CD4-positive, alpha-beta T cell treated with Interleukin-15 for 4 hours (primary cell): ENCODE results near the gene HPDL.

Experiments
- DNase-seq: peaks from one replicate; pipeline ENCODE4 v3.0.0-alpha.2; 2020; ENCODE audit warnings: low spot score

The HPDL gene

GRCh38 chr1:45322486-45323040 lies 4.1 kb upstream of the HPDL start:
- no peak for DNase-seq

GRCh38 chr1:45325851-45326506 lies 716 bp upstream of the HPDL start:
- DNase-seq: no peak

GRCh38 chr1:45327644-45328515 lies 1.2 kb downstream of the HPDL start:
- DNase-seq: no peak

- DNase-seq: no peak
These were observed 2.0 kb downstream of the HPDL start for GRCh38 chr1:45328680-45329079.

GRCh38 chr1:45329445-45329844 lies 2.8 kb downstream of the HPDL start:
- DNase-seq: no peak

GRCh38 chr1:45331436-45332345 lies 5.0 kb downstream of the HPDL start:
- DNase-seq: no peak

- no peak for DNase-seq
These were observed 5.6 kb downstream of the HPDL start for GRCh38 chr1:45332346-45332720.

- no peak for DNase-seq
These were observed 7.9 kb downstream of the HPDL start for GRCh38 chr1:45334308-45335245.

- no peak for DNase-seq
These were observed 9.2 kb downstream of the HPDL start for GRCh38 chr1:45335855-45336324.

GRCh38 chr1:45337630-45338325 lies 11.1 kb downstream of the HPDL start:
- no peak for DNase-seq

- DNase-seq: peak; percentile 90
These were observed 13.3 kb downstream of the HPDL start, which contains the start of the genes MUTYH and TOE1 for GRCh38 chr1:45339789-45340558. TSS of gene MUTYH (minus strand) at chr1:45340440. CDS start at chr1:45334505, 5,935 bp downstream. TSS of gene TOE1 (plus strand) at chr1:45340170. CDS start at chr1:45340253, 83 bp downstream.

GRCh38 chr1:45340816-45341466 lies 14.2 kb downstream of the HPDL start:
- peak; percentile 6 for DNase-seq

- no peak for DNase-seq
These were observed 17.8 kb downstream of the HPDL start for GRCh38 chr1:45344499-45344898.

GRCh38 chr1:45345014-45345413 lies 18.3 kb downstream of the HPDL start:
- no peak for DNase-seq

- DNase-seq: no peak
These were observed 19.8 kb downstream of the HPDL start for GRCh38 chr1:45346473-45346872.

- DNase-seq: no peak
These were observed 21.3 kb downstream of the HPDL start for GRCh38 chr1:45348020-45348419.

- no peak for DNase-seq
These were observed 21.9 kb downstream of the HPDL start for GRCh38 chr1:45348609-45348965.

- DNase-seq: no peak
These were observed 22.4 kb downstream of the HPDL start for GRCh38 chr1:45348966-45349677.
